Adrenal gland (tissue), 19 donors: Measurements from ENCODE around the gene KRTAP5-11. TPM values are rescaled to one million over a fixed set of nuclear protein-coding genes. Genes with fewer than 3 reads are reported as not detected.
"Not testable (repeated sequence)": the region's sequence is repeated elsewhere in the genome, so short reads cannot be mapped to it uniquely, and the experiment has no call there.

ENCODE experiments used
- DNase-seq, 7 donors: peaks; one replicate each; pipeline ENCODE4 v3.0.0-alpha.2; 2019 to 2020
- H3K27ac ChIP-seq, 5 donors: fragments of 200-600 bp; sonication (generic) in 4 of 5; 1 replicate in 3 of 5; 2 replicates in 2 of 5; pipeline versions ENCODE4 v1.5.1 to v1.8.0; 2016 to 2020; ENCODE audit warnings: mild to moderate bottlenecking in 1 of 5
- H3K27me3 ChIP-seq: fragments of 200-600 bp; 2 replicates; pipeline ENCODE4 v1.8.0; 2021
- H3K36me3 ChIP-seq, 2 donors: fragments of 200-600 bp; replicated peaks in 1 of 2; 1 replicate in 1 of 2; 2 replicates in 1 of 2; pipeline versions ENCODE4 v1.5.1 to v1.8.0; 2018 to 2022
- H3K4me1 ChIP-seq, 2 donors: fragments of 200-600 bp; replicated peaks in 1 of 2; 1 replicate in 1 of 2; 2 replicates in 1 of 2; pipeline versions ENCODE4 v1.5.1 to v1.8.0; 2018 to 2021
- H3K4me3 ChIP-seq, 4 donors: fragments of 200-600 bp; sonication (generic) in 3 of 4; one replicate each; pipeline ENCODE4 v1.5.1; 2016 to 2018
- H3K9me3 ChIP-seq, 3 donors: fragments of 200-600 bp; sonication (generic) in 1 of 3; replicated peaks in 1 of 3; 1 replicate in 2 of 3; 2 replicates in 1 of 3; pipeline versions ENCODE4 v1.5.1 to v1.8.0; 2016 to 2021
- POLR2A ChIP-seq, 2 donors: fragments of 450-650 bp; IDR thresholded peaks; one replicate each; pipeline ENCODE4 v1.6.1; 2017; ENCODE audit warnings: antibody characterized with exemption in 2 of 2, mild to moderate bottlenecking in 2 of 2, moderate library complexity in 1 of 2
- WGBS, 4 donors: extraction: QIAGEN DNeasy Blood & Tissue Kit in 2 of 4; methylation state at CpG; one replicate each; pipeline versions ENCODE4 v1.1.5 to v1.1.7; 2013 to 2017; 5-methylcytosine and 5-hydroxymethylcytosine counted together
- intact Hi-C, 2 donors: fragments of 100-400 bp; cut with DNase I; formaldehyde crosslinking; loops; one replicate each; pipeline versions ENCODE4 v1.14.1 to v1.15.0; 2022 to 2023
- long read RNA-seq, 10 donors: library from polyadenylated mRNA in 3 of 10; unstranded in 2 of 10; stranded (forward) in 1 of 10; transcript quantifications; one replicate each; pipeline ENCODE4 v2.0.0 and lab custom pipeline, GENCODE V29; 2021 to 2026
- polyA plus RNA-seq, 3 donors: library from polyadenylated mRNA; stranded (reverse); fragments of 200-250 nt in 2 of 3; fragments of 350-450 nt in 1 of 3; fragmentation: Illumina TruSeq in 1 of 3; extraction: RNeasy Lipid Tissue Mini Kit (QIAGEN cat#74804) in 1 of 3; gene quantifications; one replicate each; pipeline ENCODE4 v1.2.3, GENCODE V29; 2013 to 2014
- total RNA-seq, 9 donors: library from RNA; depleted of rRNA in 4 of 9; stranded (reverse); fragments of >200 nt in 4 of 9; fragments of 120-200 nt in 1 of 9; fragmentation: NEBNext Ultra II Directional in 1 of 9; extraction: Animal tissue kit (Norgen Biotek cat#: 25700) in 1 of 9; gene quantifications; one replicate each; pipeline versions ENCODE4 v1.1.0 to v1.2.4, GENCODE V29; 2013 to 2023
- TF ChIP-seq, protein P1 (sequence below), 6 experiments: fragments of 450-650 bp in 4 of 6; fragments of 200-600 bp in 2 of 6; sonication (generic) in 1 of 6; IDR thresholded peaks; 1 replicate in 5 of 6; 2 replicates in 1 of 6; pipeline versions ENCODE4 v1.5.1 to v1.8.0; 2016 to 2021; ENCODE audit warnings: antibody characterized with exemption in 6 of 6, mild to moderate bottlenecking in 2 of 6, moderate library complexity in 1 of 6
- donor health status: healthy with polysubstance abuse.
- donor health status: Bipolar disorder and iron deficiency.
- donor health status: DM: yes; HTN: yes; CAD: no.
- donor health status: DM: no; HTN: no; CAD: no.
- donor health status: DM: no; HTN: no; CAD: no.
- donor health status: DM: yes; HTN: yes; CAD: no.

KRTAP5-11 gene, protein sequence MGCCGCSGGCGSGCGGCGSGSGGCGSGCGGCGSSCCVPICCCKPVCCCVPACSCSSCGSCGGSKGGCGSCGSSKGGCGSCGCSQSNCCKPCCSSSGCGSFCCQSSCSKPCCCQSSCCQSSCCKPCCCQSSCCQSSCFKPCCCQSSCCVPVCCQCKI
- not detected for total RNA-seq
- polyA plus RNA-seq: not detected
- long read RNA-seq, donor 1, partial matches to known transcripts: 5 of 5 reads
- long read RNA-seq, donor 1, other reads (novel, unspliced or antisense): 0 of 5 reads
- long read RNA-seq, donor 2: 0 reads
- long read RNA-seq, donor 3: 0 reads
- long read RNA-seq, donor 4: 0 reads
- long read RNA-seq, donor 5: 0 reads
- long read RNA-seq, donor 6: 0 reads
- long read RNA-seq, donor 7: 0 reads
- long read RNA-seq, donor 8: 0 reads
- long read RNA-seq, donor 9: 0 reads
- long read RNA-seq, donor 10: 0 reads

DNA sequence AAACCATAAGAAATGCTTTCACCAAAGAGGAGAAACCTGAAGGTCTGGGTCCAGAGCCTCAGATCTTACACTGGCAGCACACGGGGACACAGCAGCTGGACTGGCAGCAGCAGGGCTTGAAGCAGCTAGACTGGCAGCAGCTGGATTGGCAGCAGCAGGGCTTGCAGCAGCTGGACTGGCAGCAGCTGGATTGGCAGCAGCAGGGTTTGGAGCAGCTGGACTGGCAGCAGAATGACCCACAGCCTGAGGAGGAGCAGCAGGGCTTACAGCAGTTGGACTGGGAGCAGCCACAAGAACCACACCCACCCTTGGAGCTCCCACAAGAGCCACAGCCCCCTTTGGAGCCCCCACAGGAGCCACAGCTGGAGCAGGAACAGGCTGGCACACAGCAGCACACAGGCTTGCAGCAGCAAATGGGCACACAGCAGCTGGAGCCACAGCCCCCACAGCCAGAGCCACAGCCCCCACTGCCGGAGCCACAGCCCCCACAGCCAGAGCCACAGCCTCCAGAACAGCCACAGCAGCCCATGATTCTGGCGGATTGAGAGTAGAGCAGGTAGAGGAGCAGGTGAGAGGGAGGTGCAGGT is at the start of gene KRTAP5-11:
KRTAP5-11 (minus strand) TSS at position 567 of the 587 bp plus-strand sequence; CDS start at position 529, 38 bp downstream.
- TF ChIP-seq POLR2A (IDR thresholded peaks at IDR 0.05): no peak
- TF ChIP-seq, protein P1, sequence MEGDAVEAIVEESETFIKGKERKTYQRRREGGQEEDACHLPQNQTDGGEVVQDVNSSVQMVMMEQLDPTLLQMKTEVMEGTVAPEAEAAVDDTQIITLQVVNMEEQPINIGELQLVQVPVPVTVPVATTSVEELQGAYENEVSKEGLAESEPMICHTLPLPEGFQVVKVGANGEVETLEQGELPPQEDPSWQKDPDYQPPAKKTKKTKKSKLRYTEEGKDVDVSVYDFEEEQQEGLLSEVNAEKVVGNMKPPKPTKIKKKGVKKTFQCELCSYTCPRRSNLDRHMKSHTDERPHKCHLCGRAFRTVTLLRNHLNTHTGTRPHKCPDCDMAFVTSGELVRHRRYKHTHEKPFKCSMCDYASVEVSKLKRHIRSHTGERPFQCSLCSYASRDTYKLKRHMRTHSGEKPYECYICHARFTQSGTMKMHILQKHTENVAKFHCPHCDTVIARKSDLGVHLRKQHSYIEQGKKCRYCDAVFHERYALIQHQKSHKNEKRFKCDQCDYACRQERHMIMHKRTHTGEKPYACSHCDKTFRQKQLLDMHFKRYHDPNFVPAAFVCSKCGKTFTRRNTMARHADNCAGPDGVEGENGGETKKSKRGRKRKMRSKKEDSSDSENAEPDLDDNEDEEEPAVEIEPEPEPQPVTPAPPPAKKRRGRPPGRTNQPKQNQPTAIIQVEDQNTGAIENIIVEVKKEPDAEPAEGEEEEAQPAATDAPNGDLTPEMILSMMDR (IDR thresholded peaks at IDR 0.05): no peak
- intact Hi-C loops: no loop called here
- no peak within 1 kb of the TSS for H3K4me3 ChIP-seq
- 76 to 89% (median 84%) methylated on average over 2 to 3 of the region's 3 CpGs for WGBS, 4 donors
- H3K36me3 ChIP-seq: no peaks in the 10 kb centered on the region
- H3K9me3 ChIP-seq: no peaks in the 10 kb centered on the region
- no peaks in the 10 kb centered on the region for H3K27me3 ChIP-seq
- no peak within 1 kb of the TSS for H3K27ac ChIP-seq
- no peaks in the 10 kb centered on the region for H3K4me1 ChIP-seq
- no peak for DNase-seq

GRCh38 chr11:71631551-71631950 is 48.9 kb upstream of the KRTAP5-11 start:
- DNase-seq, H3K4me1 ChIP-seq, H3K27me3 ChIP-seq, intact Hi-C loops, H3K27ac ChIP-seq, H3K36me3 ChIP-seq, H3K4me3 ChIP-seq, H3K9me3 ChIP-seq: not testable (repeated sequence)
- 73 to 85% (median 82%) methylated on average over 8 to 18 of the region's 18 CpGs for WGBS, 4 donors

DNA sequence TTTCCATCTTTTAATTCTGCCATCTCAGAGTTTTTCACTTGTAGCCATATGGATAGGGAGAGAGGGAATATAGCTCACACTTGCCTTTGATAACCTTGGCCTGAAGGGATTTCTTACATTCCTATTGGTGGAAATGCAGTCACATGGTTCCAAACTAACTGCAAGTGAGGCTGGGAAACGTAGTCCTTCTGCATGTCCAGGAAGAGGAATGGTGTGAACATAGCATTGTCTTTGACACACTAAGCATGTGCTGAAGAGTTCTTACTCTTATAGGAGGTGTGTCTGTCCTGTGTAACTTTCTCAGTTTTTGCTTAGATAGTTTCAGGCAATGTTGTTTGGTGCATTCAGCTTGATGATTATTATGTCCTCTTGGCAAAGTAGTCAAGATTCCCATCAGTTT is 47.4 kb upstream of the KRTAP5-11 start:
- H3K36me3 ChIP-seq, H3K4me1 ChIP-seq, H3K9me3 ChIP-seq, intact Hi-C loops, H3K27ac ChIP-seq, H3K27me3 ChIP-seq, H3K4me3 ChIP-seq, DNase-seq: not testable (repeated sequence)
- WGBS, 4 donors: 63 to 80% (median 68%) methylated on average over 1 of the region's 1 CpG

- H3K4me3 ChIP-seq, H3K4me1 ChIP-seq, H3K36me3 ChIP-seq, H3K9me3 ChIP-seq, H3K27ac ChIP-seq, intact Hi-C loops, DNase-seq, H3K27me3 ChIP-seq: not testable (repeated sequence)
- WGBS, 4 donors: 91 to 96% (median 93%) methylated on average over 7 to 21 of the region's 21 CpGs
Observed at GRCh38 chr11:71628943-71629342, 46.3 kb upstream of the KRTAP5-11 start.

- WGBS, 4 donors: 81 to 90% (median 85%) methylated on average over 11 of the region's 11 CpGs
- intact Hi-C loops: not testable (repeated sequence)
Observed at GRCh38 chr11:71623226-71623625, 40.6 kb upstream of the KRTAP5-11 start.

DNA sequence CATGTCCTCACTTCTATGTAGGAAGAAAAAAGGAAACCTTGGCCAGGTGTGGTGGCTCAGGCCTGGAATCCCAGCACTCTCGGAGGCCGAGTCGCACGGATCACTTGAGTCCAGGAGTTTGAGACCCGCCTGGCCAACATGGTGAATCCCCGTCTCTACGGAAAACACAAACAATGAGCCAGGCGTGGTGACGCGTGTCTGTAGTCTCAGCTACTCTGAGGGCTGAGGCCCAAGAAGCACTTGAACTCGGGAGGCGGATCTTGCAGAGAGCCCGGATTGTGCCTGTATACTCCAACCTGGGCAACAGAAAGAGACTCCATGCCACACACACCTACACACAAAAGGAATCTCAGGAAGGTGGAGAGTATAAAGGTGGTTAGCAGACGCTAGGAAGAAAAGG is 39.9 kb upstream of the KRTAP5-11 start:
- intact Hi-C loops, H3K27ac ChIP-seq, H3K27me3 ChIP-seq, H3K4me1 ChIP-seq, H3K36me3 ChIP-seq, H3K9me3 ChIP-seq, H3K4me3 ChIP-seq, DNase-seq: not testable (repeated sequence)
- WGBS, 4 donors: 88 to 89% (median 89%) methylated on average over 12 to 14 of the region's 14 CpGs

More at GRCh38 chr11:71623226-71623625, 40.6 kb upstream of the KRTAP5-11 start:
- not testable (repeated sequence) for H3K4me3 ChIP-seq, H3K36me3 ChIP-seq, H3K9me3 ChIP-seq, H3K27ac ChIP-seq, DNase-seq, H3K4me1 ChIP-seq, H3K27me3 ChIP-seq

DNA sequence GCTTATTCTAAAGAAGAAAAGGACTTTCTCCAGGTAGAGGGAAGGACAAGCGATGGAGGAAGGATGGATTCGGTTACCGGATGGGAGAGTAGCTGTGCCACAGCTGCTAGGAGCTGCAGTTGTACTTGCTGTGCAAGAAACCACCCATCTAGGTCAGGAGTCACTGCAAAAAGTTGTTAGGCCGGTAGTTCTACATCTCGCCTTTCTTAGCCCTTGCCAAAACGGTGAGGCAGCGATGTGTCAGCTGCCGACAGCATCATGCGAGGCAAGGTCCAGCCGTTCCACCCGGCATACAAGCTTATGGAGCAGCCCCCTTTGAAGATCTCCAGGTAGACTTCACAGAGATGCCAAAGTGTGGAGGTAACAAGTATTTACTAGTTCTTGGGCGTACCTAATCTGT is 32.3 kb upstream of the KRTAP5-11 start:
- H3K27me3 ChIP-seq, DNase-seq, H3K4me1 ChIP-seq, intact Hi-C loops, H3K4me3 ChIP-seq, H3K36me3 ChIP-seq, H3K9me3 ChIP-seq, H3K27ac ChIP-seq: not testable (repeated sequence)
- WGBS, 4 donors: 76 to 81% (median 79%) methylated on average over 7 to 12 of the region's 12 CpGs

GRCh38 chr11:71614366-71614917 is 31.8 kb upstream of the KRTAP5-11 start:
- H3K36me3 ChIP-seq, H3K27ac ChIP-seq, DNase-seq, H3K4me1 ChIP-seq, H3K9me3 ChIP-seq, H3K27me3 ChIP-seq, intact Hi-C loops, H3K4me3 ChIP-seq: not testable (repeated sequence)
- WGBS, 4 donors: 59 to 62% (median 60%) methylated on average over 13 to 15 of the region's 15 CpGs

DNA sequence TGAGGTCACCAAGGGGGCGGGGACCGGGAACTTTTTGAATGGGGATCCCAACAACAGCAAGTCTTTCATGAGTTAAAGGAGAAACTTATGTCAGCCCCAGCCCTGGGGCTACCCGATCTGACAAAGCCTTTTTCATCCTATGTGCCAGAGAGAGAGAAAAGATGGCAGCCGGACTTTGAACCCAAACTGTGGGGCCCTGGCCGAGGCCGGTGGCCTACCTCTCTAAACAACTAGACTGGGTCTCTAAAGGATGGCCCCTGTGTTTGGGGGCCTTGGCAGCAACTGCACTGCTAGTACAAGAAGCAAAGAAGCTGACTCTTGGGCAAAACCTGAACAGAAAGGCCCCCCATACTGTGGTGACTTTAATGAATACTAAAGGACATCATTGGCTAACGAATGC is 31.3 kb upstream of the KRTAP5-11 start:
- H3K27me3 ChIP-seq, H3K4me3 ChIP-seq, H3K36me3 ChIP-seq, H3K4me1 ChIP-seq, intact Hi-C loops, H3K27ac ChIP-seq, DNase-seq, H3K9me3 ChIP-seq: not testable (repeated sequence)
- 66 to 76% (median 72%) methylated on average over 3 to 7 of the region's 7 CpGs for WGBS, 4 donors
